Retinal pigment epithelial cell (primary cell): ENCODE measurements around the gene TEFM.

Experiments used
- DNase-seq: peaks from one replicate; pipeline ENCODE4 v3.0.0-alpha.2; 2010; ENCODE audit warnings: low read depth
- H3K4me3 ChIP-seq: 2 replicates; pipeline ENCODE4 v1.5.1; 2011; ENCODE audit warnings: mild to moderate bottlenecking, low read length, control low read depth, moderate library complexity
- CTCF ChIP-seq: conservative IDR thresholded peaks from 2 replicates; pipeline ENCODE4 v1.5.1; 2011; ENCODE audit warnings: low read depth, low read length, control low read depth, inconsistent platforms

TEFM gene, protein sequence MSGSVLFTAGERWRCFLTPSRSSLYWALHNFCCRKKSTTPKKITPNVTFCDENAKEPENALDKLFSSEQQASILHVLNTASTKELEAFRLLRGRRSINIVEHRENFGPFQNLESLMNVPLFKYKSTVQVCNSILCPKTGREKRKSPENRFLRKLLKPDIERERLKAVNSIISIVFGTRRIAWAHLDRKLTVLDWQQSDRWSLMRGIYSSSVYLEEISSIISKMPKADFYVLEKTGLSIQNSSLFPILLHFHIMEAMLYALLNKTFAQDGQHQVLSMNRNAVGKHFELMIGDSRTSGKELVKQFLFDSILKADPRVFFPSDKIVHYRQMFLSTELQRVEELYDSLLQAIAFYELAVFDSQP

GRCh38 chr17:30906101-30906911 lies at the start of gene TEFM:
Gene TEFM (minus strand): TSS chr17:30906238. CDS start chr17:30906198, 40 bp downstream.
- peak within 1 kb of the TSS; percentile 92 for H3K4me3 ChIP-seq
- TF ChIP-seq CTCF = no peak
- peak; percentile 63 for DNase-seq

- DNase-seq = no peak
- no peak for TF ChIP-seq CTCF
- H3K4me3 ChIP-seq = no peak overlapping the region
Observed at GRCh38 chr17:30954046-30954830, 48.2 kb upstream of the TEFM start.

DNA sequence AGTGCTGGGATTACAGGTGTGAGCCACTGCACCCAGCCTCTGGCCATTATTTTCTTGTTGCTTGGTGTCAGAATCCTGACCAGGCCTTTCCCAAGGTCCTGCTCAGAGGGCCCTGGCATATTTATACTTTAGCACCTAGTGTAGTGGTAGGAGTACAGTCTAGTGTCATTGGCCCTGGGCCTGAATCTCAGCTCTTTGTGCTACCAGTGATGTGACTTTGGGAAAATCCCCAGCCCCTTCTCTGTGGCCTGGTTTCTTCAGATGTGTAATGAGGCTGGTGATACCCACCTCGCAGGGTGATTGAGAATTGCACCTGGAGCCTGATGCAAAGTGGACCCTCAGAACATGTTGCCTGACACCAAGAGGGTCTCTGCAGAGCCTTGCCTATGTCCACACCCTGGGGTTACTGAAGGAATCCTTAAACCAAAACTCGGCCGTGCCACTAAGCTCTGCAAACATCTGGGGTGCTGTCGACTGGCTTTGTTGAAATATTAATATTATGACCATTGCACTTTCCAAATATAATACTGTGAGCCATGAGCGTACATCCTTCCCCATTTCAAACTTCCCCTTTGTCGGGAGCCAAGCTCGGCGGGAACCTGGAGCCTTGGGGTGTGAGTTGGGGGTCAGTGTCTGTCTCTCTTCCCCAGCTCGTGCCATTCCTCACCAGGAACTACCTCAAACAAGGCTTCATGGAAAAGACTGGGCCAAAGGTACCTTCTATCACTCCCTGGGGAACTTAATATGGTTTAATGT lies 46.8 kb upstream of the TEFM start:
- no peak for DNase-seq
- no peak overlapping the region for H3K4me3 ChIP-seq
- no peak for TF ChIP-seq CTCF

- DNase-seq = peak; percentile 18
- no peak for TF ChIP-seq CTCF
- no peak overlapping the region for H3K4me3 ChIP-seq
Observed at GRCh38 chr17:30950669-30951399, 44.8 kb upstream of the TEFM start.

DNA sequence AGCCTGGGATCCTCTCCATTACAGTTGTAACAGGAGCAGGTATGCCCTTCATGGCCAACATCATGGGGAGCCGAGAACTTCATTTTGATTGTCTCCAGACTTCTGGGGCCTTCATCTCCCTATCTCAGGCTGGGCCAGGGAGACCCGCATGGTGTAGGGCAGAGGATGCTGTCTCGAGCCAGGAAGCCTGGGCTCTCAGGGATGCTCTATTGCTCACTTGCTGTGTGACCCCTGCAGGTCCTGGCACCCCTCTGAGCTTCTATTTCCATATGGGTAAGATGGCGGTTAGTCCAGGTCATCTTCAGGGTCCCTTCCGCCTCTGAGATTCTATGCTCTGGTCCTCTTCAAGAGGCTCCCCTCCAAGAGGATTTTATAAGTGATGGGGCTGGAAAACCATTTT lies 44.2 kb upstream of the TEFM start:
- H3K4me3 ChIP-seq = no peak overlapping the region
- no peak for TF ChIP-seq CTCF
- no peak for DNase-seq

- no peak overlapping the region for H3K4me3 ChIP-seq
Observed at GRCh38 chr17:30947796-30948195, 41.8 kb upstream of the TEFM start.

More at GRCh38 chr17:30947796-30948195, 41.8 kb upstream of the TEFM start:
- no peak for DNase-seq
- no peak for TF ChIP-seq CTCF
